Measurements from ENCODE around the gene KIF16B. TPM values are rescaled to one million over a fixed set of nuclear protein-coding genes. Genes with fewer than 3 reads are reported as not detected.

The KIF16B gene
- total RNA-seq, 3 donors from 2014 or later, result 23.8 to 47.9 (median 36.9) TPM

GRCh38 chr20:16400234-16400633 is 173.0 kb downstream of the KIF16B start:
- DNase-seq (ENCODE audit: low spot score in 2 of 2), result no peak
- H3K4me1 ChIP-seq, result no peaks in the 10 kb centered on the region
- no peak overlapping the region for H3K4me3 ChIP-seq
- no peaks in the 10 kb centered on the region for H3K9me3 ChIP-seq
- no peaks in the 10 kb centered on the region for H3K27me3 ChIP-seq
- intact Hi-C loops (cut with DNase I; ENCODE audit: low total_unique reads), result no loop called here
- H3K36me3 ChIP-seq, result no peaks in the 10 kb centered on the region
- TF ChIP-seq POLR2A (IDR thresholded peaks at IDR 0.05) (no peak), CTCF (IDR thresholded peaks at IDR 0.05) (no peak), POLR2AphosphoS5 (IDR thresholded peaks at IDR 0.05) (no peak)
- H3K27ac ChIP-seq, result no peak overlapping the region

- no peaks in the 10 kb centered on the region for H3K36me3 ChIP-seq
- TF ChIP-seq CTCF (IDR thresholded peaks at IDR 0.05) (no peak), POLR2A (IDR thresholded peaks at IDR 0.05) (no peak), POLR2AphosphoS5 (IDR thresholded peaks at IDR 0.05) (no peak)
- no peak for DNase-seq (ENCODE audit: low spot score in 2 of 2)
Measured at GRCh38 chr20:16399801-16400200, 173.4 kb downstream of the KIF16B start.

GRCh38 chr20:16397086-16397485 is 176.2 kb downstream of the KIF16B start:
- Histone ChIP-seq H3K9me3 (no peaks in the 10 kb centered on the region), H3K4me3 (no peak overlapping the region), H3K36me3 (no peaks in the 10 kb centered on the region), H3K27me3 (no peaks in the 10 kb centered on the region), H3K4me1 (no peaks in the 10 kb centered on the region), H3K27ac (no peak overlapping the region)
- intact Hi-C loops (cut with DNase I; ENCODE audit: low total_unique reads), result no loop called here
- peak; percentile 58 to 72 for DNase-seq (ENCODE audit: low spot score in 2 of 2)
- TF ChIP-seq CTCF (IDR thresholded peaks at IDR 0.05), result no peak
- TF ChIP-seq POLR2AphosphoS5 (IDR thresholded peaks at IDR 0.05), result peak in 1 of 3 donors; percentile 29

More at GRCh38 chr20:16399801-16400200, 173.4 kb downstream of the KIF16B start:
- intact Hi-C loops (cut with DNase I; ENCODE audit: low total_unique reads), result no loop called here
- Histone ChIP-seq H3K27ac (no peak overlapping the region), H3K4me3 (no peak overlapping the region), H3K27me3 (no peaks in the 10 kb centered on the region), H3K9me3 (no peaks in the 10 kb centered on the region), H3K4me1 (no peaks in the 10 kb centered on the region)

GRCh38 chr20:16395366-16395765 is 177.9 kb downstream of the KIF16B start:
- no peak for DNase-seq (ENCODE audit: low spot score in 2 of 2)

GRCh38 chr20:16394784-16395183 is 178.5 kb downstream of the KIF16B start:
- no peak overlapping the region for H3K27ac ChIP-seq
- intact Hi-C loops (cut with DNase I; ENCODE audit: low total_unique reads), result no loop called here
- no peak for TF ChIP-seq POLR2AphosphoS5 (IDR thresholded peaks at IDR 0.05)
- TF ChIP-seq CTCF (IDR thresholded peaks at IDR 0.05), result no peak
- no peaks in the 10 kb centered on the region for H3K9me3 ChIP-seq
- no peak overlapping the region for H3K4me3 ChIP-seq
- DNase-seq (ENCODE audit: low spot score in 2 of 2), result no peak
- no peaks in the 10 kb centered on the region for H3K36me3 ChIP-seq
- no peaks in the 10 kb centered on the region for H3K27me3 ChIP-seq
- H3K4me1 ChIP-seq, result no peaks in the 10 kb centered on the region

More at GRCh38 chr20:16395366-16395765, 177.9 kb downstream of the KIF16B start:
- H3K27me3 ChIP-seq, result no peaks in the 10 kb centered on the region
- TF ChIP-seq POLR2A (IDR thresholded peaks at IDR 0.05), result no peak
- TF ChIP-seq POLR2AphosphoS5 (IDR thresholded peaks at IDR 0.05), result no peak
- no peak for TF ChIP-seq CTCF (IDR thresholded peaks at IDR 0.05)
- no peaks in the 10 kb centered on the region for H3K9me3 ChIP-seq
- intact Hi-C loops (cut with DNase I; ENCODE audit: low total_unique reads), result no loop called here
- no peak overlapping the region for H3K4me3 ChIP-seq
- no peaks in the 10 kb centered on the region for H3K4me1 ChIP-seq
- H3K36me3 ChIP-seq, result no peaks in the 10 kb centered on the region
- no peak overlapping the region for H3K27ac ChIP-seq

Data from breast epithelium (tissue), 4 donors.